Endometrium (tissue), 2 donors: ENCODE results near the gene ADRM1.

Experiments used
- FAIRE-seq: peaks from 2 replicates; lab custom pipeline; 2012; peaks lifted over from hg19 to GRCh38; lab: Jason Lieb, UNC
- donor health status: control.
- donor health status: control.

Gene ADRM1

GRCh38 chr20:62281161-62281933 is 21.4 kb upstream of the ADRM1 start:
- FAIRE-seq, result no peak

DNA sequence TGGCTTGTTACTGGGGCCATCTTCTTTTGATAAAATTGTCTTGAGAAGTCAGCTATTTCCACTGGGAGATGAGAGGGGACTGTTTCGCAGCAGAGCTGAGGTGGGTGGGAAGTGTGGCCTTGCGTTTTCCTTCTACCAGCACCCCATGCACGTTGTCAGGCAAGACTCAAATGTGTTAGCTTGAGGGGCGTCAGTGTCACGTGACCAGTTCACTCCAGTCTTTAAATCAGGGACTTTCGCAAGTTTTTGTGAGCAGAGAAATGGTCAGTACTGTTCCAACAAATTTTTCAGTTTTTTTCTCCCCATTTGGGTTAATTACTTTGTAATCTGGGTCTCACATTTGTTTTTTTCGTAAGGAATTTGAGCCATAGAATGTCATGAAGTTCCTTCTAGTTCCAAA is 20.7 kb upstream of the ADRM1 start:
- no peak for FAIRE-seq

DNA sequence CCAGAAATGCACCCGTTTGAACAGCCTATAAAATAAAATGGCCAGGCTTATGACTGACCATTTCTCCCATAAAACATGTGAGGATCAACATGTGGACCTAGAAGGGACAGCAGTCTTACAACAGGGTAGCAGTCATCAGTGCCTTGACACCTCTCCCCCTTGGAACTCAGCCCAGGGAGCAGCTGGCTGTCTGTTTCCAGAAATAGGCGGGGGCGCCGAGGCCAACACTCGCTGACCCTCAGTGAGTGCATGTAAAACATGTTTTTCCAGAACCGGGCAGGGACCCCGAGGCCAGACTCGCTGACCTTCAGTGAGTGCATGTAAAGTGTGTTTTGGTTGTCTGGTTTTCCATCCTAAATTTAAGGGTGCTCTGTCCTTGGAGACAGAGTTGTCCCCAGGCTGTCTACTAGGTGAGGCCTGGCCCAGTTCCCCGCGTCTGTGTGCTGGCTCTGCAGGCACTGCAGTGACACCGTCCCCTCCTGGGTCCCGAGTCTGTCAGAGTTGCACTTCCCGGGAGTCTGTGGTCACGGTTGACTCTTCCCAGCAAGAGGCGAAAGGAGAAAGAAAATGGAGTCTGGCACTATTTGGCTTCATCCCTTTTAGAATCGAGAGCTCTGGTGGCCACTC is 19.8 kb upstream of the ADRM1 start:
- no peak for FAIRE-seq

- FAIRE-seq, result no peak
Measured at GRCh38 chr20:62284448-62284847, 18.3 kb upstream of the ADRM1 start.

DNA sequence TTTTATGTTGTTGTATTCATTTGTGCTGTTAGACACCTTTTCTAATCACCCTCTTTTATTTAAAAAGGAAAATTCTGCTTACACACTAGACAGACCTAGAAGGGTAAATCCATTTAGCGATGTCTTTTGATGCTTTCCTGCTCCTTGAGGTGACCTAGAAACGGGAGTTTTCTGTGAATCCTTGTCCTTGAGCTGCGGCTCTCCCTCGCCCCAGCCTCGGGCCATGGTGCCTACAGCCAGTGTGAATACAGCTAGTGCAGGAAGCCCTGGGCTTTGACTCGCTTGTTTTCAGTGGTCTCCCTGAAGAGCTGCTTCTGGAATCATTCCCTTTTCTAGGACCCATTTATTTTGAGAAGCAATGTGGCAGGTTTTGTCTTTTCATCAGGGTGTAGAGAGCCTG is 17.6 kb upstream of the ADRM1 start:
- FAIRE-seq, result no peak

- FAIRE-seq, result no peak
Measured at GRCh38 chr20:62285722-62286121, 17.1 kb upstream of the ADRM1 start.

DNA sequence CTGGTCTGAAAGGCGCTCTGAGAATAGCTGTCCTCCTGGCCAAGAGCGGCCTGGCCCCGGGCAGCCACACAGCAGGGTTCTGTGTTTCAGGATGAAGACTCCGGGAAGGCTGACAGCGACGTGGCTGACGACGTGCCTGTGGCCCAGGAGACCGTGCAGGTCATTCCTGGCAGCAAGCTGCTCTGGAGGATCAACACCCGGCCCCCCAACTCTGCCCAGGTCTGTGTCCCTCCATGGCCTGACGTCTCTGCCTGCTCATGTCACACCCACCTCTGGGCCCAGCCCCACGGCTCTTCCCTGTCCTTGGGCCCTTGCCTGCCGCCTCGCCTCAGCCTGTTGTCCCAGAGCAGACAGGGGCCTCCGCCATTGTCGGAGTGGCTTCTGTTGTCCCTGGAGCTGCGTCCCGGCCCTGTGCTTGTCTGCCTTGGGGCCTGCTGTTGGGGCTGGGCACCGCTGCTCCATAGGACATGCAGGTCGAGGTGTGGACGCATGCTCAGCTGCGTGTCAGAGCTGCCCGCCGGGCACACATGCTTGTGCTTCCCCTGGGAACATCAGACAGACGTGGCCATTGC is 16.2 kb upstream of the ADRM1 start:
- no peak for FAIRE-seq

GRCh38 chr20:62287129-62287528 is 15.7 kb upstream of the ADRM1 start:
- no peak for FAIRE-seq

DNA sequence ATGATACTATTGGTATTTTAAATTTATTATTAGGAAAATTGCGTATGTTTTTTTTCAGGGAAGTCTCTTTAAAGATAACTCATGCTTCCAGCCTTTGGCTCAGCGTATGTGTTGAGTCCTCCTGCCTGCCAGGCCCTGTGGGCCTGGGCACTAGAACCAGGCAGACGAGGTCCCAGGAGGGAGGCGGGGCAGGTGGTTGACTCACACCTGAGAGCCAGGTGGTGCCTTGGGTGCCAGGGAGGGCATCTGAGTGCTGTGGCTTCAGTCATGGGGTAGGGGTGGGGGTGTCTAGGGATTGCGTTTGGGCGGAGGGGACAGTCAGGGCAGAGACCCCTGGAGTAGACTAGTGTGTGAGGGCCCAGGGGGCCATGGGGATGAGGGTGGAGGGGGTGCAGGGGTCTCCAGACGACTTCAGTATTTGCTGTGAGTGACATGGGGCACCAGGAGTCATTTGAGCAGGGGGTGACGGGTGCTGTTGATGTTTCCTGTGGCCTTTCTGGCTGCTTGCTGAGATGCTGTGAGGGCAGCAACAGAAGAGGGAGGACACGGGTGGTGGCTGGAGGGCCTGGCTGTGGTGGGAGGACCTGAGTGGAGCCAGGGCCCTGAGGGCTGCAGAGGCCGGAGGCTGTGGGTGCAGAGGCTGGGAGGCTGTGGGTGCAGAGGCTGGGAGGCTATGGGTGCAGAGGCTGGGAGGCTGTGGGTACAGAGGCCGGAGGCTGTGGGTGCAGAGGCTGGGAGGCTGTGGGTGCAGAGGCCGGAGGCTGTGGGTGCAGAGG is 14.8 kb upstream of the ADRM1 start:
- no peak for FAIRE-seq

- FAIRE-seq, result no peak
Measured at GRCh38 chr20:62288535-62289105, 14.2 kb upstream of the ADRM1 start.

- no peak for FAIRE-seq
Measured at GRCh38 chr20:62289131-62289530, 13.7 kb upstream of the ADRM1 start.

- FAIRE-seq, result no peak
Measured at GRCh38 chr20:62289898-62290297, 12.9 kb upstream of the ADRM1 start.

DNA sequence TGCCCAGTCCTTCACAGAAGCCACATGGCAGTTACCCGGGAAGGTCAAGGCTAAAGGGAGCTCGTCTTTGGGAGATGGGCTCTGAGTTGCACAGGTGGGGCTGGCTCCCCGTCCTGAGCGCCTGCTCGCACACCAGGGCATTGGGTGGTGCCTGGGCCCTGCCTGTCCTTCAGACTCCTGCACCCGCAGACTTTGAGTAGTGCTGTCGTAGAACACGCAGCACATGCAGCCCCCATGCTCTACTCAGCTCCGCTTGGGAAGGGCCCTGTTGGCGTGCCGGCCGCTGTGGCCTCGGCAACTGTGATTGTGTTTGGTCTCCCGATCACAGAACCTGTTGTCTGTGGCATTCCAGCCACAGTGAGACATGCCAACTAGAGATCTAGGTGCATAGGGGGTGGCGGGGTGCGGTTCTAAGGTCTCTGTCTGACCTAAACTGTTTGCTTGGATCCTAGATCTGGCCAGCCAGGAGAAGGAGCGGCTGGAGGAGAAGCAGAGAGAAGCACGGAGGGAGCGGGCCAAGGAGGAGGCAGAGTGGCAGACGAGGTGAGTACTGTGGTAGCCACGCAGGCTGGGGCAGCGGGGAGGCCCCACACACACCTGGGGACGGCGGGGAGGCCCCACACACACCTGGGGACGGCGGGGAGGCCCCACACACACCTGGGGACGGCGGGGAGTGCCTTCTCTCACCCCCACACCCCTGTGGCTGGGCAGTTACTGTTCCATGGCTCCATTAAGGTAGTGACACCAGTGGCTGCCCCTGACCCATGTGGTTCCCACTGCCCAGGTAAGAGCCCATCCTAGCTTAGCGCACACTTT is 11.3 kb upstream of the ADRM1 start:
- FAIRE-seq, result no peak

- FAIRE-seq, result no peak
Measured at GRCh38 chr20:62292108-62292507, 10.7 kb upstream of the ADRM1 start.

GRCh38 chr20:62293111-62293784 is 9.5 kb upstream of the ADRM1 start:
- FAIRE-seq, result no peak

DNA sequence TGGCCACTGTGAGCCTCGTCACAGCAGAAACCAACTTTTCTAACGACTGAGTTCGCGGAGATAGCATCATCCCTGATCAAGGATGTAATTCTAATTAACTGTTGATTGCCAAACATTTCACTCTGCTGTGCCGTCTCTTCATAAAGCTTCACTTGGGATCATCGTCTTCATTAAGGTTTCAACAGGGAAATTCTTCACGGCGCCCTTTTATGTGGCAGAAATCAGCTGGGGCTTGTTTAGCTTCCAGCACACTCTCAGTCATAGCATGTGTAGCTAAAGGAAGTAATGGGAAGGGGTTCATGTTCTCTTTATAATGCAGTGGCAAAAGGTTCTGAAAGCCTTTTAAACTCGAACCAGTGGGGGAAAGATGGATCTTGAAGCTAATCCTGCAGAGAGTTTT is 8.9 kb upstream of the ADRM1 start:
- no peak for FAIRE-seq

DNA sequence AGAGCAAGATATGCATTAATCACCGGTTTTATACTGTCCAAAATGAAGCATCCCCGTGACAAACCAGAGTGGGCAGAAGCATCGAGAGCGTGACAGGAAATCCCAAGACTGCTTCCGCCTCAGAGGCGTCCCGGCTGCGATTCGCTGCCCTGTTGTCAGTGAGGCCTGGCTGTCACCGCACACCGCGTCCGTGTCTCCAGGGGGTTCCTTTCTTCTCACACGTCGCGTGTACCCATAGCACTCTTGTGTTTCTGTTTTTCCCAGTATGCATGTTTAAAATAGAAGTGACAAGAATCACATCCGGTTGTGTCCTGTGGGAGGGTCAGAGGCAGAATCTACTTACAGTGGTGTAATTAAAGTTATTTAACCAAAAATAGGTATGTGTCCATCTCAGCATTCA is 8.3 kb upstream of the ADRM1 start:
- FAIRE-seq, result no peak

GRCh38 chr20:62296724-62297448 is 5.9 kb upstream of the ADRM1 start:
- no peak for FAIRE-seq

GRCh38 chr20:62297449-62298227 is 5.2 kb upstream of the ADRM1 start:
- FAIRE-seq, result no peak
